ENCODE data around the gene CSNK1G3. TPM values are rescaled to one million over a fixed set of nuclear protein-coding genes. Genes with fewer than 3 reads are reported as not detected.

CSNK1G3 gene
- total and polyA plus RNA-seq, 2 of the 4 experiments (the other 2 are of a cell fraction) = 16.4 to 26.2 TPM

DNA sequence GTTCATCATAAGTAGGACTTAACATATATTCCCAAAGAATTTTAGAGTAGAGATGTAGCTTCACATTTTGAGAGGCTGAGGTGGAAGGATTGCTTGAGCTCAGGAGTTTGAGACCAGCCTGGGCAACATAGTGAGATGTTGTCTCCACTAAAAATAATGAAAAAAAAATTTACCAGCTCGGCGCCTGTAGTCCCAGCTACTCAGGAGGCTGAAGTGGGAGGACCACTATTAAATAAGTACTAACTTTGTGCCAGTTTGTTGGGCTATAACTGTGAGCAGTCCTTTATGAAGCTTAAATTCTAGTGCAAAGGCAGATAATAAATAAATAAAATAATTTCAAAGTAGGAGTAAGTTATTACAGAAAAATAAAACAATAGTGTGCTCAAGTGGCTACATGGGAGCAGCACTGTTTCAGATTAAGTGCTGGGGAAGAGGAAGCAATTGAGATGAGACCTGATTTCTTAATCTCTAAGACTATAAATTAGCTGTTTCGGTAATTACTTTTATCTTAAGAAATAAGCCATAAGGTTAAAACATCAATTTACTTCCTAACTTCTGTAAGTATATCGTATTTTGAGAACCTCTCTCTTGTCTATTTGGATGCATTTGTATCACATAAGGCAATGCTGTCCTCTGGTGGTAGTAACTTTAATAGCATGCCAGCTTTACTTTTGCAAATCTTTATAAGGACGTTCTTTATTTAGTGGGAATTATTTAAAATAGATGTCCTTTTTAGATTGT, 98.9 kb downstream of the CSNK1G3 start:
- peaks cover 6% of the 10 kb centered on the region; the same call in 1 of the 2 replicates for H3K36me3 ChIP-seq (ENCODE audit: control insufficient read depth, insufficient read depth, low read length)

More for the DNA sequence above, 98.9 kb downstream of the CSNK1G3 start:
- Histone ChIP-seq H2AK9ac (replicated peaks; ENCODE audit: low read depth, low read length, poor library complexity) (no peak overlapping the region), H4K20me1 (ENCODE audit: insufficient read depth, low read length) (no peaks in the 10 kb centered on the region), H3K27me3 (ENCODE audit: control insufficient read depth, insufficient read depth, low read length) (no peaks in the 10 kb centered on the region), H4K8ac (ENCODE audit: low read depth in 2 of 2, low read length in 2 of 2) (no peak overlapping the region), H2BK5ac (ENCODE audit: low read depth, low read length, poor library complexity, severe bottlenecking) (no peak overlapping the region), H3K9ac (ENCODE audit: low read depth, low read length) (no peak overlapping the region), H3K4me1 (ENCODE audit: control insufficient read depth, insufficient read depth, low read length) (no peaks in the 10 kb centered on the region), H2BK120ac (ENCODE audit: low read depth, low read length) (no peak overlapping the region), H3K14ac (replicated peaks; ENCODE audit: low read depth, low read length) (no peak overlapping the region), H3K27ac (ENCODE audit: insufficient read depth, low read length) (no peak overlapping the region), H2BK15ac (ENCODE audit: low read depth, low read length) (no peak overlapping the region), H3K9me3 (ENCODE audit: control insufficient read depth, insufficient read depth, low read length) (no peaks in the 10 kb centered on the region), H3K4me3 (ENCODE audit: insufficient read depth, low read depth, low read length) (no peak overlapping the region), H3K9me1 (ENCODE audit: insufficient read depth, low read length) (no peaks in the 10 kb centered on the region), H3K56ac (ENCODE audit: extremely low read depth, insufficient read depth, low read length) (no peak overlapping the region), H3K23ac (ENCODE audit: low read depth, low read length) (no peak overlapping the region), H4K5ac (ENCODE audit: low read depth, low read length) (no peak overlapping the region), H3K4ac (ENCODE audit: low read depth, low read length) (no peak overlapping the region), H3K79me1 (ENCODE audit: low read depth in 1 of 2, low read length in 2 of 2) (no peaks in the 10 kb centered on the region; a peak in 1 of 4 replicates), H2AFZ (replicated peaks; ENCODE audit: low read length, poor library complexity) (no peak overlapping the region), H2AK5ac (ENCODE audit: low read depth, low read length) (no peak overlapping the region), H2BK20ac (ENCODE audit: low read depth, low read length) (no peak overlapping the region), H3K4me2 (ENCODE audit: low read depth, low read length) (no peak overlapping the region), H3K18ac (ENCODE audit: low read depth, low read length) (no peak overlapping the region), H4K91ac (ENCODE audit: insufficient read depth, low read depth, low read length) (no peak overlapping the region)
- POLR2A ChIA-PET (ENCODE audit: unreplicated experiment) = no interaction called here
- WGBS, 2 experiments (ENCODE audit: extremely low coverage in 2 of 2, insufficient read length in 1 of 2) = no CpG with 5 or more reads among the region's 5 CpGs
- DNase-seq (peak; percentile 80), ATAC-seq (ENCODE audit: low read depth) (peak; percentile 81)
- CTCF ChIA-PET = interaction anchor here (0.6 to 2.3 kb wide), 10 partner anchors 11 to 1822 kb away, joined by 3 to 13 read pairs (median 4); partner anchors contain the start of gene CEP120
- TF ChIP-seq SMC3 (IDR thresholded peaks at IDR 0.05; ENCODE audit: low read depth, low read length) (peak; percentile 81), RAD21 (IDR thresholded peaks at IDR 0.05; ENCODE audit: low read length) (peak; percentile 93), MAZ (IDR thresholded peaks at IDR 0.05; ENCODE audit: borderline replicate concordance, low read depth, low read length) (no peak)
- TF ChIP-seq, protein P1, sequence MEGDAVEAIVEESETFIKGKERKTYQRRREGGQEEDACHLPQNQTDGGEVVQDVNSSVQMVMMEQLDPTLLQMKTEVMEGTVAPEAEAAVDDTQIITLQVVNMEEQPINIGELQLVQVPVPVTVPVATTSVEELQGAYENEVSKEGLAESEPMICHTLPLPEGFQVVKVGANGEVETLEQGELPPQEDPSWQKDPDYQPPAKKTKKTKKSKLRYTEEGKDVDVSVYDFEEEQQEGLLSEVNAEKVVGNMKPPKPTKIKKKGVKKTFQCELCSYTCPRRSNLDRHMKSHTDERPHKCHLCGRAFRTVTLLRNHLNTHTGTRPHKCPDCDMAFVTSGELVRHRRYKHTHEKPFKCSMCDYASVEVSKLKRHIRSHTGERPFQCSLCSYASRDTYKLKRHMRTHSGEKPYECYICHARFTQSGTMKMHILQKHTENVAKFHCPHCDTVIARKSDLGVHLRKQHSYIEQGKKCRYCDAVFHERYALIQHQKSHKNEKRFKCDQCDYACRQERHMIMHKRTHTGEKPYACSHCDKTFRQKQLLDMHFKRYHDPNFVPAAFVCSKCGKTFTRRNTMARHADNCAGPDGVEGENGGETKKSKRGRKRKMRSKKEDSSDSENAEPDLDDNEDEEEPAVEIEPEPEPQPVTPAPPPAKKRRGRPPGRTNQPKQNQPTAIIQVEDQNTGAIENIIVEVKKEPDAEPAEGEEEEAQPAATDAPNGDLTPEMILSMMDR (conservative IDR thresholded peaks at IDR 0.05; ENCODE audit: low read depth, low read length) = peak; percentile 98
- dilution Hi-C loops (cut with HindIII; ENCODE audit: low sequenced_read_pairs, unreplicated experiment) (no loop called here), intact Hi-C loops (cut with micrococcal nuclease) (loop anchor here (1.0 to 5.0 kb wide), 5 partner anchors 98 to 1110 kb away; partner anchors contain the start of gene CSNK1G3), in situ Hi-C loops (cut with MboI; ENCODE audit: low sequenced_read_pairs) (loop anchor here (25.0 kb wide), 1 partner anchor 1099 kb away; no protein-coding TSS in a partner anchor)
- BruUV-seq (replicated peaks) = no TSS peak

Data from IMR-90 (cell line).